SHP77 (cell line): ENCODE measurements around the gene SMOC2.

Experiments
- DNase-seq, 2 experiments: peaks; one replicate each; lab custom pipeline; 2025; lab: John Stamatoyannopoulos, UW

The SMOC2 gene

DNA sequence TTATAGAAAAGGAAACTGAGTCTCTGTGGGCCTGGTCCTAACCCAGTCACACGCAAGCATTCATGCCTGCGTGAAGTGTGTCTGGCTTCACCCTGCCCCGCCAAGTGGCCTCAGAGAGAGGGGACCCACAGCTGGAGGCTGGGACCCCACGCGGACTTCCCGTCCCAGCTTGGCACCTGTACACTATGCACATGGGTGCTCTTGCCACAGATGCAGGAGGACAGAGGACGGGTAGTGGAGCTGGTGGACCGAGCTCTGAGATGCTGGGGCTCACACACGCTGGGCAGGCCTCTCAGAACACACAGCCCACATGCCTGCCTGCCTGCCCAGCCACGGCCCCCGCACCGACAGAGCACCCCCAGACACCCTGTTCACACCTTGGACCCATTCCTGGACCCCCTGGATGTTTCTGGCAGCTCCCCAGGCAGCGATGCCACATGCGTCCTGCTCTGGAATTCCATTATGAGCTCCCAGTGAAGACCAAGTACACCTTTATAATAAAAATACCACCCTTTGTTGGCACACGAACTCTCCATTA is 24.9 kb upstream of the SMOC2 start:
- no peak for DNase-seq

DNA sequence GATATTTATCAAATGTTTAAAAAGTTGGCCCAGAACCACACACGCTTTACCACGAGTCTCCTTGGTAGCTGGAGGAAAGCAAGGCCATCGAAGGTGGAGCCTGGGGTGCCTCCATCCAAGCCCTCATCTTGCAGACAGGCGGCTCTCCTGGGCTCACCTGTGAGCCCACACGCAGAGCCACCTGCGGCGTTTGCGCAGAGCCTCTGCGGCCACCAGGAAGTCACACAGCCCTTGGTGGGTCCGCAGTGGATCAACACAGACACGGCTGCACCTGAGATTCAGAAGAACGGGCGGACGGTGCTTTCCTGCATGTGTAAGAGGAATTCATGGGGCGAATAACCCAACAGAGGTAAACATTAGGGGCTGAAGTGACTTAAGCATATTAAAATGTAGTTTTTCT is 24.5 kb upstream of the SMOC2 start:
- no peak for DNase-seq

DNA sequence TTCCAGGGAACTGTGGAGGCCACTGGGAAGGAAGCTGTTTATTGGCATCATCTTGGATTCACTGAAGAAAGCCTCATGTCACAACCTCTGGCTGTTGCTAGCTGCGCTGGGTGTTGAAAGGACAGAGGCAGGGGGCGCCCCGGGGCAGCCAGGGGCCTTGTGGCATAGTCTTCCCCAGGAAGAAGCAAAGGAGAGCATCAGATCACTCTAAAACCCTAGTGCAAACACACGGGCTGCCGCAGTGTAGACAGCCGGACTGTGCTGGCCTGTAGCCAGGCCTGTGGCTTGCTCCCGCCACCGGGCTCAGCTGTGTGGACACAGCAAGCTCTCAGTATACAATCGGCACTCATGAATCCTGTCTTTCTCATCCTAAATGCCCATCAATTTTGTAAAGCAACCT is 23.8 kb upstream of the SMOC2 start:
- DNase-seq = peak; percentile 79 to 86

DNA sequence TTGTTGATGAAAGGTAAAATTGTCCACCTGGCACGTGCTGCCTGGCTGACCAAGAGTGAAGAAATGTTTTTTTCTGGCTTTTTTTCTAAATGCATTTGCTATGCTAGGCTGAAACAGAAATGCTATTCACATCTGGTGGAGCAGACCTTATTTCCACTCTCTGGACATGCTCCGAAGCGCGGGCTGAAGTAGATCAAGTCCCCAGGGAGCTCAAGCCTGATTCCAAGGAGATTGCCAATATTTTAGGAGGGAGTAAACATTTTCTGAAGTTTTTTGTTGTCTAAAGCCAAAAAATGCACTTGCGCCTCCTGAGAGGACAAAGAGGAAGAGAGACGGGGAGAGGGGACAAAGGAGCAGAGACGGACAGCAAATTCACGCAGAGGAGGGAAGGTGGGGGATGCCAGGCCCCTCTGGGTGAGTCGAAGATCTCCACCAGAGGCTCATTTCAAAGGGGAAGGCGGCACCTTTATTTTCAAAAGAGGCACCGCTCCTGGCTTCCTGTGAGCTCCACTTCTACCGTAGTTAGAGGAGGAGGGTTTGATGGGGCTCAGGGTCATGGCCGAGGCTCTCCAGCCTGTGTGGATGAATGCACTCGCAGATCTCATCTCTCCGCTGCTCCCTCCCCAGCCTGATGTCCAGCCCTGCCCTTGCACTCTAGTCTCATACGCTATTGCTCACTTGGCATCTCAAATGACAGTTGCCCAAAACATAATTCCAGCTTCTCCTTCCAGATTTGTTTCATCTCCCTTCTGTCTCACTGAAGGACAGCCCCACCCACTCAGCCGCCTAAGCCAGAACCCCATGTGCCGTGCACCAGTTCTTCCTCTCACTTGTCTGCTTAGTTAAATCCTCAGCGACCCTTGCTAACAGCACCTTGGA is 23.1 kb upstream of the SMOC2 start:
- DNase-seq = no peak

DNA sequence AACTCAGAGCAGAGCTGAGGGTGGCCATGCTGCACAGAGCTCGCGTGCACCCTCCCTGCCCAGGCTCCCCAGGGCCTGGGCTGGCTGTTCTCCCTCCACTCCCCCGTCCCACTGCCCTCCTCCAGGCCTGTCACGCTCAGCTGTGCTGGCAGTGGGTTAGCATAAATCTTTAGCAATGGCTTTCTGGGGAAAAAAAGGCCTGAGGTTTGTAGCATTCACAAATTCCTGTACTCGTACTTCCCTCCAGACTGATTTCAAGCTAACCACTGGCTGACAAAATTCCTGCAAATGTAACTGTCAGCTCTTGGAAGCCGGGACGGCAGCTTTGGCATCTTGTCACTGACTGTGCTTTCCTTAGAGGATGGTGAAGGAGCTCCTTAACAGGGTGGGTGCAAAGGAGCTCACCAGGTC is 22.3 kb upstream of the SMOC2 start:
- DNase-seq = no peak

DNA sequence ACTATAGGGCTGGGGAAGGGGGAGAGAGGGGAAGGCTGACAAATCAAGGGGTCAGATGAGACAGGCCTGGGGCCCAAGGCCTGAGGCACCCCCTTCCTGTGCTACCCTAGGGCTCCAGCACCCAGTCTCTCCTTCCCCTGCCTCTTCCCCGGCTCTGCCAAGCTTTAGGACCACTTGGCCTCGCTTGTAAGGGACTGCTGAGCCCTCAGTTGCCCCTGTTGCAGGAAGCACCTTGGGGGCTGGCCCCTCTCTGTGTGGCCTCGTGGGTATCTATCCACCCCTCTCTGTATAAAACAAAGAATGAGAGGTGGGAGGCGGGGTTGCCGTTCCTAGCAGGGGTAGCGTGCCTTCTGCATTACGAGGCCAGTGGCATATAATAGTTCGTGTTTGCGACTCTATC is 21.4 kb upstream of the SMOC2 start:
- DNase-seq = no peak

DNA sequence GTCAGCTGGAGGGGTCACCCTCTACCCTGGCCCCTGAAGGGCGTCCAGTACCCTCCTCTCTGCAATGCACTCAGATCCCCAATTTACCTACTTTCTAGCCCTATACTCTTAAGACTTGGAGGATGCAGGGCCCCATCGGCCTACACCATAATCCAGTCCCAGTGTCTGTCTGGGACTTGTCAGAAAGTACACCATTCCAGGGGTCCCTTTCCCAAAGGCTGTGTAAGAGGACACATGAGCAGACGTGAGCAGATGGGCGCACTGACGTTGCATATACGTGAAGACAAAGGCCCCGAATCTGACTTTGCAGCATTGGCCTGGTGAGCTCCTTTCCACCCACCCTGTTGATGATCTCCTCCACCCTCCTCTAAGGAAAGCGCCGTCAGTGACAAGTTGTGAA is 20.9 kb upstream of the SMOC2 start:
- no peak for DNase-seq

DNA sequence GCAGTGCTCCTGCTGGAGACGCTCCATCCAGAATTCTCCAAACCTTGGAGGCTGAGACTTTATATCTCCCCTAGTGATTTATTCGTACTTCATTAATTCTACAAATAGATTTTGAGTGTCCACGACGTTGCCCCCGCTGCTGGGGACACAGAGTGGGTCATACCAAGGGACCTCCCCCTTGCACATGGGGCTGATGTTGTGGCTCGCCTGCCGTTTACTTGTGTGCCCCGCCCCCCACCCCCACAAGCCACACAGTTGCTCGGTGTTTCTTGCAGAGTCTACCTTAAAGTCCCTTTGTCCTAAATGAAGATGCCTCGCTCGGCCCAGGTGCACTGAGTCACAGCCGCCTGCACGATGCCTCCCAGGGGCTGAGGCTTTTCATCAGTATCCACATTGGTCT is 20.3 kb upstream of the SMOC2 start:
- no peak for DNase-seq

DNA sequence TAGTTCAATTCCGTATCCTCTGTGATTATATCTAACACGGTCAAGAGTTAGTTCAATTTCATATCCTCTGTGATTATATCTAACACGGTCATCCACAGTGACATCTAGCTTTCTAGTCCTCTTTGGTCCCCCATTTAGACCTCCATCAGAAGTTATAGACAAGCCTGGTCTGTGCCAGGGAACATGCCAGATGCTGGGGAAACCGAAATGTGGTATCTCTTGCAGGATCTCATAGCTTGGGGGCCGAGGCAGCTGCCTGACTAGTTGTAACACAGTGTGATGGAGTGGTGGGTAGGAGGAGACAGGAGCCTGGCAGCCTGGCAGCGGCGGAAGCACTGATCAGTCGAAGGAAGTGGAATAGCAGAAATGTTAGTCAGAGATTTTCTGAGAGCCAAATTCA is 13.8 kb upstream of the SMOC2 start:
- no peak for DNase-seq

DNA sequence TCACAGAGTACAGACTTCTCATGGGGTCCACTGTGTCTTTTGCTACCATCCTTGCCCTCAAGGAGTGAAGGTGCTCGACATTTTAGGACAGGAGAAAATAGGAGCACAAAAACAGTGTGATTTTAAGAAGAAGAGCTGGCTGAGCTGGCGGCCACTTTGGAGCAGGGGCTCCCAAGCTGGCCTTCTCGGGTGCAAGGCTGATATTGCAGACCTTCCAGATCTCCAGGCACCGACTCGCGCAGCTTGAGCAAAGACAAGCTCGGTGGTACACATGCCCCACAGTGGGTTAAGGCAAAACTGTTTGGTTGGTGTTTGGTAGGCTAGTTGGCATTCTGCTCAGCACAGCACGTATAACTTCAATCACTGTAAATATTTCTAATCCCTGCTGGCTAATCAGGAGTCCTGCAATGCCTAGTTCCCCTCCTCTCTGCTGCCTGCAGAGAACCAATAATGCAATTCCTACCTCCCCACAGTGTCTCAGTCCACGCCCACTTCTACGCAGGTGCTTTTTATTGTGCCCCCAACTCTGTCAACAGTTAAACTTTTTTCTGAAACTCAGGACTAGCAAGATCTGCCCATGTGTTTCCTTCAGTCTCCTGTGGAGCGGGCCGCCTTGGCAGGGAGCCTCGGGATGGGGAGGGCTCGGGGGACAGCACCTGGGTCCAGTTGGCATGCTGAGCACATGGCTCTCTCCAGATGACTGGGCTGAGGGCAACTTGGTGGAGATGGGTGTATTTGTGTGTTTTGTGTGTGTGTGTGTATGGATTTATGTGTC is 12.7 kb upstream of the SMOC2 start:
- no peak for DNase-seq

DNA sequence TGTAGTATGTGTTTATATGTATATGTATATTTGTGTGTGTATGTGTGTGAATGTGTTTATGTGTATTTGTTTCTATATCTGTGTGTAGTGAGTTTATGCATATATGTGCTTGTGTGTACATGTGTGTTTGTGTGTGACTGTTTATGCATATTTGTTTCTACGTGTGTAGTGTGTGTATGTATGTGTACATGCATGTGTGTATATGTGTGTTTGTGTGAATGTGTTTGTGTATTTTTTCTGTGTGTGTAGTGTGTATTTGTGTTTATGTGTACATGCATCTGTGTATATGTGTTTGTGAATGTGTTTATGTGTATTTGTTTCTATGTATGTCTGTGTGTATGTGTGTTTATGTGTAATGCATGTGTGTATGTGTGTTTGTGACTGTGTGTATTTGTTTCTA is 12.1 kb upstream of the SMOC2 start:
- DNase-seq = no peak

DNA sequence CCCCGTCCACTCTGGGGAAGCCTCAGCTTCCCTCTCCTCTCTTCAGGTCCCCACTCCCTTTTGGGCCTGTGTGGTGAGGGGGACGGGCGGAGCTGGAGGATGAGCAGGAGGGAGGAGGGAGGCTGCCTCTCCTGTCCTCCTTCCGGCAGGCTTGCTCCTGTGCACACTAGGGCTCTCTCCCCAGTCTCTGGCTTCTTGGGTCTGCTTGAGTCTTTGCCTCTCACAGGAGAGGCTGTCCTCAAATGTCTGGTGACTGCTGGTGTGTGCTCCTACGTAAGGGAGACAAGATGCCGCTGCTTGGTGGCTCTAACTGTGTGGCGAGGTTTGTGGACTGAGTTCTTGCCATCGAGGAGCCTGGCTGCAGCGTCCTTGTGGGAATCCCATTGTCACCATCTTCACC is 8.8 kb upstream of the SMOC2 start:
- no peak for DNase-seq

DNA sequence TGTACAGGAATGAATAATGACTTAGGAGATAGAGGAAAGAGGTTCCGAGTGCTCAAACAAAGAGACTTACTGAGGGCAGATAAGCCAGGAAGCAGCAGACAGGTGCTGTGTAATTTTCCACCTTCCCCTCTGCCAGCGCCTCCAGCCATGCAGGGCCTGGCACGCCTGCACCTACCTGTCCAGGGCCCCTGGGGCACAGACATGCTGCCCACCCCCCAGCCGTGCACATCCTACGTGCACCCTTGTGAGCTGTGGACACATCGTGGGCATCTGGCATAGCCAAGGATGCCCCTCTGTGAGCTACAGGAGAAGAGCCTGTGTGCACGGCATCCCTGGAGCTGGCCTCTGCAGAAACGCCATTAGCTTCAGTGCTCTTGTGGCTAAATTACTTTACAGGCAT is 7.1 kb upstream of the SMOC2 start:
- no peak for DNase-seq

DNA sequence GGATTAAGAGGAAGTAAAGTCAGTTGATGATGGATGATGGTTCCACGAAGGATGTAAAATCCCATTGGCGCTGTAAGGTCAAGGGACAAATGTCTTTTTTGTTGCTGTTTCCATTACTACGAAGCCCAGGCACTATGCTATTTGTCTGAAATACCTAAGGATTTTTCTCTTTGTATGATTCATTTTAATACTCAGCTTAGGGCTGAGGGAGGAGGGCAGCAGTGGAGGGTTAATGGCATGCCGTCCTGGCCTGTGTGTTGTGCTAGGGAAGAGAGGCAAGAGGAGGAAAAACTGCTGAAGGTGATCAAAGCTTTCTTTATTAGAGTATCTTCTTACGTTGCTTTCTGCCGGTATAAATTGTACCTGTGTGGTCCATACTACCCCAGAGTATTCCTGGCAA is 6.5 kb upstream of the SMOC2 start:
- DNase-seq = no peak

DNA sequence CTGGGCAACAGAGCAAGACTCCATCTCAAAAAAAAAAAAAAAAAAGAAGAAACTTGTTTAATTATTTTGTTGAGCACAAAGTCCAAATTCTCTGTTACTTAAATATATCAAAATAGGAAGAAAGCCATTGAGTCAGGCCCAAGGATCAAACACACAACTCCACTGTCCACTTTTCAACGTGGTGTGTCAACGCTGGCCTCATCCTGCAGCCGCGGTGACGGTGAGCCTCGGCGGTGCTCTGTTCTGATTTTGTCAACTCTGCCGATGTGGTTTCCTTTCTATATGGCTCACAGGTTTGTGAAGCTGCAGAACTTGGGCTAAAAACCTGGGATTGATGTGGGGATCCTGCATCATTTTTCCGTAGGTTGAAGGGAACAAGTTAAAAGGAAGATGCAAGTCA is 3.2 kb upstream of the SMOC2 start:
- DNase-seq = no peak

DNA sequence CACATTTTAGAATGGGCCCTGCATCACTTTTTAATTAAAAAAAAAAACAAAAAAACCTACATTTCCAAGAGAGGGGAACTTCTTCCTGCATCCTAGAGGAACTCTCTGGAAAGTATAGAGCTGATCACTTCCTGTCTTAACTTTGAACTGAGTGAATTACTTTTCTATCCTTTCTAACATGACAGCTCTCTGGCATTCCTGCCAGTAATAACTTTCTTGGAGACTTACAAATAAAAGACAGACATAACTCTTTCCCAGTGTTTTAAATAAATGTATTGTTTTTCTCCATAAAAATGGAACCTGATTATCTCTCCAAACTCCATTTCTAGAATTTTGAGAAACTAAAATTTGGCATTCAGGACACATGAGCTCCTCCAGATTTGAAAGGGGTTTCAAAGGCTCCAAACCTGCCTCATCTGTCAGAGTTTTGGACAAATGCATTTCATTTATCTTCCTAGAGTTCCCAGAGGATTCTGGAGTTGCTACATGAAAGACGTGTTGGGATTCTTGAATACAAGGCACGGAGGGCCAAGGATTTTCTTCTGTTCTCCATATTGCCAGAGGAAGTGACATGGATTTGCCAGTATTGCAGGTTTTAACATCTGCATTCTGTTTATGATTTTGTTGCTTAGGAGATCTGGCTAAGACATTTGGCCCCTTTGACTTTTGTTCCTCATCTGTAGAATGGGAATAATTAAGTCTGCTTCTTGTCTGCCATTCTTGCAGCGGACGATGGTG is 2.0 kb upstream of the SMOC2 start:
- no peak for DNase-seq

DNA sequence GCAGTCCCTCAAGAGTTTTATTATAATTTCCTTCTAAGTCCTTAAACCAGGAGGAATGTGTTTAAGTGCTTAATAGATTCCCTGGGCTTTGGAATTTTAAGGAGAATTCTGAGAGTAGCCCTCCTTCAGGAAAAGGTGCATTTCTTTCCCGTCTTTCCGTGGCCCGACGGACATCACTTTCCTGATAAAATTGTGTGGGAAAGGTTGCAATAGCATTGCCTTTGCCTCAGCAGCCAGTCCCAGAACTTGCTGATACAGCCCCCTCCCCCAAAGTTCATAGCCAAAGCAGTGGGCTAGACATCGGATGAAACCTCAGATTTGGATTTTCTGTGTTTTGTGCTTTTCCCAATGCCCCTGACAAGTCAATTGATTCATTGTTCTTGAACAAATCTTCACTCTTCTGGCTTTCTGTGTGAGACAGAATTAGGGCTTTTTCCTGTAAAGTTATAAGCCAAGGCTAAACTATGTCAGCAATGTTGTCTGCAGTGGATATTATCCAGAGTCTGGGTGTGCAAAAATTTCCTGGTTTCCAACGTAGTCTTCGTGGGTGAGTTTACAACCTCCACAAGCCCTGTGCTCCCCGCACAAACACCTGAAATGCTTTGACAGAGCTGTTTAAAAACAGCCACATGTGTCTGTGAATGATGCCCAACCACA is 1.1 kb upstream of the SMOC2 start:
- no peak for DNase-seq

DNA sequence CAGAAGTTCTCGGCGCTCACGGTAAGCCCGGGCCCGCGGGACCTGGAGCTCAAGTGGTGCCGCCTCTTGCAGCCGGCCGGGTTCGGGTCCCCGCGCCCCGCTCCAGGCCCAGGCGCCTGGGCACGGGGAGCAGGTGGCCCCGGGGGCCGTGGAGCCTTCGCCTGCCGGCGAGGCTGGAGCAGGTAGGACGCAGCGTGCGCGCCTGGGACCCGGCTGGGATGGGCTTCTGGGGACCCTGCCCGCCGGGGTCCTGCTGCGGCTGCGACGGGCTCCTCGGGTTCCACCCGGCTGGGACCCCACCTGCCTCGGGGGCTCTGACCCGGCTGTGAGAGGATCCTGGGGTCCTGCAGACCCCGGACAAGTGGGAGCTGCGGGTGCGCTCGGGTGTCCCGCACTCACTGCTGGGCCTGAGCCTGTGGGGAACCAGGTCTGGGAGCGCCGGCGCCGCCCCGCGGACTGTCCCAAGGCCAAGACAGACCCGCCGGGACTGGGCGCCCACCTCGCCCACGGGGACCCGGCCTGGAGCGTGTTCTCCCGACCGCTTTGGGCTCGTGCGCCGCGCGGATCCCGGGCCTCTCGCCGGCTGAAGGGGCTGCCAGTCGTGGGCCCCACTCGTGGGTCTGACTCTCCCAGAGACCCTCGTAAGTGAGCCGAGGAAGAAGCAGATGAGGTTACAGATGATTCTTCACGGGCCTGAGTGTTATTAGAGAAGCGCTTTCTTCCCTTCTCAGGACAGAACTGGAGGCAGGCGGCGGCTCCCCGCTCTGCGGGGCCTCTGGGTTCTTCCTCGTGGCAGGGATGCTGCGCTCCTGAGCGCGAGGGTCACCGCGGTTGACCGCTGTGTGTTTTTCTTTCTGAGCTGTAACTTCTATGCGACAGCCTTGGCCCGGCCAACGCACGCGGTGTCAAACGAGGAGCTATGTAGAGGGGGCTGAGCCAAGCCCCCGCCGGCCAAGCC is 729 bp downstream of the SMOC2 start:
- no peak for DNase-seq

DNA sequence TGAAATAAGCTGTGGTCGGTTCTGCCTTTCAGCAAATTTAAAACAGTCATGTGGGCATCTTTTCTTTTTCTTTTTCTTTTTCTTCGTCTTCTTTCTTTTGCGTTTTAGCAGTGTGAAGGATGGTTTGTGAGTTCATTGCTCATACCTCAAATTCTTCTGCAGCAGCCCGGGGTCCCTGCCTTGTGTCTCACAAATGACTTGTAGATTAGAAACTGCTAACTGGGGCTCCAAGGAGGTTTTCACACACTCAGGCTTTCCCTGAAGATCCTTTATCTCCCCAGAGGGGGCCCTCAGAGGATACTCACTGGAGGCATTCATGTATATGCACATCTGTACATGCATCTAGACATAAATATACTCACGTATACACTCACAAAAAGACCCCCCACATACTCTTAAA is 1.7 kb downstream of the SMOC2 start:
- DNase-seq = no peak

DNA sequence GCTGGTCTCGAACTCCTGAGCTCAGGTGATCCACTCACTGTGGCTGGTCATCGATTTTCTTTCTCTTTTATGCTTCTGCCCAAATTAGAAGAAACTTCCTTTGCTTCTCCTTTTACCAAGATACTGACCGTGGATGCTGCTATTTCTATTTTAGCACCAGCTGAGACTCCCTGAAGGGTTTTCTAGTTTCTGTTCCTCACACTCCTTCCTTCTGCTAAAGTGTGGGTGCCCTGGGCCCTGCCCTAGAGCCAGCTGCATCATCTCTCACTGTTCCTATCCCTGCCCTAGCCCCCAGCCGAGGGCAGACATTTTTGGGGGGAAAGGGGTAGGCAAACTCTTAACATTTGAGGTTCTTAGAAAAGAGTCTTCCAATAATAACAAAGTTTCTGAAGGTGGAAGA is 6.3 kb downstream of the SMOC2 start:
- no peak for DNase-seq

DNA sequence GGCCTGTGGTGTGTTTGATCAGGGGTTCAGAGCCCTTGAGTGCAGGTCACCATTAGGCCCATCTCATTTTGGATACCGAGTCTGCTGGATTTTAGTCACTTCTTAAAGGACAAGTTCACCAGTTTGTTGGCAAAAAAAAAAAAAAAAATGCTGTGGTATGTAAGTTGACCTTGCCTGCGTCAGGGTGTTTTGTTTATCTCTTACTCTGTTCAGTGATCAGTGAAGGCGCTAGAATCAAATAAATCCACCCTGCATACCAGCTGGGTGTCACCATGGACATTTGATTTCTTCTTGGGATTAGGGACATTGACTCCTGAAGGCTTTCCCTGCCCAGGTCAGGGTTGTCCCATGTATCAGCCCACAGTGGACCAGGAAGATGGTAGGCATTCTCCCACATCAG is 6.7 kb downstream of the SMOC2 start:
- DNase-seq = no peak
